NT2/D1 (cell line): ENCODE data around the gene CATSPERZ.

Experiments used
- SUZ12 ChIP-seq: IDR thresholded peaks from 2 replicates; pipeline ENCODE4 v1.6.1; 2011; ENCODE audit not compliant: insufficient read length, insufficient read depth; ENCODE audit errors: extremely low read depth
- YY1 ChIP-seq: IDR thresholded peaks from 2 replicates; pipeline ENCODE4 v1.6.1; 2011; ENCODE audit not compliant: insufficient read length, insufficient read depth
- ZNF274 ChIP-seq: IDR thresholded peaks from 2 replicates; pipeline ENCODE4 v1.6.1; 2011; ENCODE audit warnings: mild to moderate bottlenecking, low read depth, low read length

DNA sequence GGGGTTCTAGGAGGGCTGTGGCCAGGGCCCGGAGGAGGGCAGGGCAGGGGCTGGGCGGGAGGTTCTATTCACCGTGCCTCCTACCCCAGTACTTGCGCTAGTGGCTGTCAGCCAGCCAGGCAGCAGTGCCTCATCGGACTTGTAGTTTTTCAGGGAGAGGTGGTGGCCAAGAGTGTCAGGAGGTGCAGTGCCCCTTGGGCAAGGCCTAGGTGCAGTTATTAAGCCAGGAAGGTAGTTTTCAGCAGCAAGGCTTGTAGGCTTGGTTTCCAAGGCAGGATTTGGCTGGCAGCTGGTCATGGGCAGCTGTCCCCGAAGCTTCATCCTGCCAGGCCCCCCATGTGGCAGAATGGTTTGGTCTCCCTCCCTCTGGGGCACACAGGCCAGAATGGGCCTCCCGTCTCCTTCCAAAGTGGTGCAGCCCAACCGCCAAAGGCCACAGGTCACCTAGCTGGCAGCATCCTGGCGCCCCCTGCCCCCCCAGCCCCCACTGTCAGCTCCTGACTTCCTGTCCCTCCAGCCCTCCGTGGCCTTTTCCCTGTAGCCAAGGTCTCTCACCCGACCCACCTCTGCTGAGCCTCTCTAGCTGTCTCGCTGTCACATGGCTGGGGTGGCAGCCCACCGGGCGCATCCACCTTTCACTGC, 48.3 kb downstream of the CATSPERZ start:
- TF ChIP-seq YY1 (no peak), SUZ12 (no peak), ZNF274 (no peak)
